DND-41 (cell line): ENCODE data around the gene UVSSA.

Source experiments
- CTCF ChIP-seq: IDR thresholded peaks from 2 replicates; pipeline ENCODE4 v1.5.1; 2012; ENCODE audit warnings: borderline replicate concordance, low read length, moderate library complexity, mild to moderate bottlenecking; ENCODE audit not compliant: poor library complexity, severe bottlenecking; ENCODE audit errors: extremely low read depth
- EZH2 ChIP-seq: IDR thresholded peaks from 3 replicates; pipeline ENCODE4 v1.6.1; 2012; ENCODE audit warnings: borderline replicate concordance, low read depth, mild to moderate bottlenecking, moderate library complexity, low read length, inconsistent platforms; ENCODE audit not compliant: severe bottlenecking

DNA sequence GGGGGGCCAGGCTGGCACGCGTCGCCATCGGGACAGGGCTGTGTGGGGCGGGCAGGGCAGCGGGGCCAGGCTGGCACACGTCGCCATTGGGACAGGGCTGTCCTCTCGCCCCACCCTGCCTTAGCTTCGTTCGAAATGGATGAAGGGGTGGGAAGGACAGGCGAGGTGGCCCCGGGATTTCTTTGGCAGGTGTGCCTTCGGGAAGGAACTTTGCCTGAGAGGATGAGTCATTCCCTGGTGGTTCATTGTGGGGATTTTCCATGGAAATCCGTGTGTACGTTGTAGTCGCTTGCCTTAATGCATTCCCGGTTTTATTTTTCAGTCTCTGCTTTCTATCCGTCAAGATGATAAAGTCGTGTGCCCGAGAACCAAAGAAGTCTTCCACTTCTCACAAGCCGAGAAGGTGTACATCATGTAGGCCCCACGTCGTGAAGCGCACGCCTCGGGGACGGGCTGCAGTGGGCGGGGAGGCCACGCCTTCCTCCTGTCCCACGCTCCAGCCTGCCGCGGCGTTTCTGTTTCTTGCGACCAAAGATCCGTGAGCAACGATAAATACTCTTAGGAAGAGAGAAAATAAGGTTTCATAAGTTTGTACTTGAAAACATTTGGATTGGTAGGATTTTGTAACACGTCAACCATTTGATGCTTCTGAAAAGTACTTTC lies 8.1 kb upstream of the UVSSA start:
- TF ChIP-seq CTCF (no peak), EZH2 (no peak)
